Measurements from ENCODE around the gene IGFN1.

- TF ChIP-seq POLR2AphosphoS5 (IDR thresholded peaks at IDR 0.05; ENCODE audit: low read depth, low read length) (no peak), POLR2A (IDR thresholded peaks at IDR 0.05; ENCODE audit: low read depth, low read length) (no peak), TAF1 (IDR thresholded peaks at IDR 0.05; ENCODE audit: borderline replicate concordance, low read depth, low read length) (no peak)
These were observed 20.6 kb upstream of the IGFN1 start for GRCh38 chr1:201169971-201170532.
